HK-2 (cell line): ENCODE data around the gene RRAS2.
"Not testable (repeated sequence)": the region's sequence is repeated elsewhere in the genome, so short reads cannot be mapped to it uniquely, and the experiment has no call there.

Experiments used
- DNase-seq: peaks from one replicate; pipeline ENCODE4 v3.0.0-alpha.2; 2018; ENCODE audit not compliant: unreplicated experiment

Gene RRAS2

GRCh38 chr11:14371249-14371648 is 12.3 kb upstream of the RRAS2 start:
- no peak for DNase-seq

GRCh38 chr11:14370496-14370895 is 11.5 kb upstream of the RRAS2 start:
- DNase-seq = no peak

DNA sequence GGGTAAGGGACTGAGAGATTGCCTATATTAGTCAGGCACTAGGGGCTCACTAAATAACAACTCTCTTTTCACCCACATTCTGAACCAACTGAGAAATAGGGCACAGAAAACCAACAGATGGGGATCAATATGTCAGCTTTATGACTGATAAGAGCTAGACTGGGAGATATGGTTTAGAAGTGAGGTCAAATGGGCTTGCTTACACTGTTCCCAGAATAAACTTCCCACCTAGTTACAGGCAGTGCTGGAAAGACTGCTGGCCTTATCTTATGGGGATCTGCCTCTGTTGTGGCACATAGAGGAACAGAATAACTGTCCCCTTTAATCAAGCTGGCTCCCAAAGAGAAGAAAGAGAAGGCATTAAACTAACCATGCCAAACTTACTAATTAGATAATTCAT is 10.6 kb upstream of the RRAS2 start:
- no peak for DNase-seq

- no peak for DNase-seq
Observed at GRCh38 chr11:14366936-14367335, 8.0 kb upstream of the RRAS2 start.

DNA sequence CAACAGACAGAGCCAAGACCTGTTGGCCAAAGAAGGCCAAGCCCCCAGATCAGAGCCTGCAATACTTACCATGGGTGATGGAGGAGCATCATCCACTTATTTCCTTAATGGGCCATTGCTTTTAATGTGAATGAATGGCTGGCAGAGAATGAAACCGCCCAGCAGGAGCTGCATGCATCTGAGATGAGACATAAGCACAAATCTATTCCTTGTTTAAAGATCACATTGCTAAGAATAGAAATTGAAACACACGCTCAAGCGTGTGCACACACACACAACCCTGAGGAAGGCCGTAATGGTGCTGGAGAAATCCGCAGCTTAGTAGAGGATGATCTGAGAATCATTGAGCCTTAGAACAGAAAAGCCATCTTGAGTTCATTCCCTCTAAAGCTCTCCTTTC is 5.3 kb upstream of the RRAS2 start:
- DNase-seq = no peak

DNA sequence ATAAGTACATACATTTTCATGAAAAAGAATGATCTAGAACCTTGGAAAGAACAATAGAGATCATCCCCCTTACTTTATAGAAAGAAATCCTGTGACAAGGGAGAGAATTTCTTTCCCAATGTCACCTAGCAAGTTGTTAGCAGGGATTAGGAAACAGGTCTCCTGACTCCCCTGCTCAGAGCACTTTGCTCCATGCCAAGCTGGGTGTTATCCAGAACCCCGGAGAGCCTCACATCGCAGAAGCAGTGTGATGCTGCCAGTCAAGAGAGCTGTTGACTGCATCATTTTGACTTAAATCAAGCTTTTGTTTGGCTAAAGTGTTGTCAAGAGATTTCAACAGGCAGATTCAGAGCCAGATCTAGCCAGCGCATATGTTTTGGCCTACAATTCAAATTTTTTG is 3.6 kb upstream of the RRAS2 start:
- DNase-seq = no peak

- DNase-seq = no peak
Observed at GRCh38 chr11:14361951-14362350, 3.0 kb upstream of the RRAS2 start.

- DNase-seq = no peak
Observed at GRCh38 chr11:14360976-14361375, 2.0 kb upstream of the RRAS2 start.

GRCh38 chr11:14359501-14360031 is 583 bp upstream of the RRAS2 start:
- DNase-seq = no peak

DNA sequence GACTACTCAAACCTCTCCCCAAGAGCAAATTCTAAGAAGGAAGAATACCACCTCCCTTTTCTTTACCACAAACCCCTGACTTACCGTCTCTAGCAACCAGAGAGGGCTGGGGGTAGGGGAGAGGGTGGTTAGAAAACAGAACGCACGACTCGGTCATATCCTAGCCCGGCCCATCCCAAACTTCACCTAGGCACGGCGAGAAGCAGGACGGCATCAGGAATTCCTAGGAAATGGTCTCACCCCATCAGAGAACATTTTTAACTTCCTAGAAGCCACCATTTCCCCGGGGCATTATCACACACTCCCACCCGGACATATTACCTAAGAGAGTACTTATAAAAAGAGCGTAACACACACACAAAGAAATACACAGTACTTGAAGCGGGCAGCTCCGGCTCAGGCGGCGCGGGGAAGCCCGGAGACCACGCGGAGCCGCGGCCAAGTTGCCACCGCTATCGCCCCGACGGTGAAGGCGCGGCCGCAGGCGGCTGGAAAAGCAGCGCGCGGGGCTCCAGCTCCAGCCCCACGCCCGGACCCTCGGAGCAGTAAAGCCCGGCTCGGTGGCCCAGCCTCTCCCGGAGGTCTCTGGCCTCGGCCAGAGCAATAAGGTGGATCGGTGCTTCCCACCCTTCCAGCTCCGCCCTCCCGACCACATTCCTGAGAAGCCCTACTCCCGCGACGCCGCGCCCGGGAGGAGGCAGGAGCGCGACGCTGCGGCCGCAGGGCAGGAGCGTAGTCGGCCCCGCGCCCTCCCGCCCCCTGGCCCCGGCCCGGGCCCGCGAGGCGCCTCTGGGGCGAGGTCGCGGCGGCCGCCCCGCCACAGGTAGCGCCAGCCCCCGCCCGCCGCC is 878 bp downstream of the RRAS2 start:
- peak; percentile 64 for DNase-seq

DNA sequence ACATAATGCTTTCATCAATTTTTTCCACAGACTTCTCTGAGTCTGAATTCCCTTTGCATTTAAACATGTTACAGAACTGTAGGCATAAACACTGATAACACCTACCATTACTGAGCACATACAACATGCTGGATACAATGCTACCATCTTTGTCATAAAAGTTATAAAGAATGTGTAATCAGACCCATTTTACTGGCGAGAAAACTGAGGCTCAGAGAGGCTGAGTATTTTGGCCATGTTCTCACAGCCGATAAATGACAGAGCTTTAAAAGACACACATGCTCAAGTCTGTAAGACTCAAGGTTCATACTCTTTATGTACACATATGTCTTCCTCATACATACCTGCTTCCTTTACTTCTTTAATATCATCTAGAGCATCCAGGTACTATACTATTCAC is 2.6 kb downstream of the RRAS2 start:
- DNase-seq = no peak

- not testable (repeated sequence) for DNase-seq
Observed at GRCh38 chr11:14354604-14355003, 4.4 kb downstream of the RRAS2 start.

- DNase-seq = no peak
Observed at GRCh38 chr11:14350716-14351238, 8.2 kb downstream of the RRAS2 start.

GRCh38 chr11:14350215-14350614 is 8.8 kb downstream of the RRAS2 start:
- DNase-seq = no peak

DNA sequence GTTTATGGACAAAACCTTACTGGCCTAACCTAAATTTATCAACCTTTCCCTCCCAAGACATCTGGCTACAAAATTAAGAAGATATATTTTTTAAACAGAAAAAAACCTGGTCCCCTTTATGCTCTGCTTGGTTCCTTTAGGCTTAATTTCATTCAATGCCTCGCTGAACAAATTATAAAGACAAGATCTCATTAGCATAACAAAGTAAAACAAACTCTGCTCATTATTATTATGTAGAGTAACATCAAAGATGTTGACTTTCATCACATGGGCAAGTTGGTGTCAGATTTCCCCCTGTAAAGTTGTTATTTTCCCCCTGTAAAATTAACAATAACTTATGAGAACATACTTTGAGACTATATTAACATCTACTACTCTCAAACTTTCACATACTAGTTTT is 11.0 kb downstream of the RRAS2 start:
- no peak for DNase-seq

GRCh38 chr11:14347494-14347893 is 11.5 kb downstream of the RRAS2 start:
- DNase-seq = no peak

GRCh38 chr11:14346303-14346955 is 12.6 kb downstream of the RRAS2 start:
- DNase-seq = no peak

- DNase-seq = no peak
Observed at GRCh38 chr11:14345668-14346067, 13.3 kb downstream of the RRAS2 start.

GRCh38 chr11:14345016-14345415 is 14.0 kb downstream of the RRAS2 start:
- not testable (repeated sequence) for DNase-seq

- no peak for DNase-seq
Observed at GRCh38 chr11:14342906-14343305, 16.1 kb downstream of the RRAS2 start.

DNA sequence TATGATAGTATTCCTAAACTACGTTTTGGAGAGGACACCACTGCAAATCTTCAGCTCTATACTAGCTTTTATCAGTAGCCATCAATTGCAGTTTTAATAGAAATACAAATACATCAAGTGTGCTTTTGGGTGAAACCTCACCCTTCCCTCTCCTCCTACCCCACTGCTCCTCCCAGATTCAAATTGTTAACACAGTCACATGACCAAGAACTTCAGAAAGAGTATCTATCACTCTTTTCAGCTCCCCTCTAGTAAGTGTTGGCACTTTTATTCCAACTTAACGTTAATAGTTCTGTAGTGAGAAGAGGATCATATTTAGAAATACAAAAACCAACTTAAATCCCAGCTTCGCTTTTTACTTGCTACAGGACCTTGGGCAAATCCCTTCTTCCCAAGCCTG is 17.0 kb downstream of the RRAS2 start:
- DNase-seq = no peak

DNA sequence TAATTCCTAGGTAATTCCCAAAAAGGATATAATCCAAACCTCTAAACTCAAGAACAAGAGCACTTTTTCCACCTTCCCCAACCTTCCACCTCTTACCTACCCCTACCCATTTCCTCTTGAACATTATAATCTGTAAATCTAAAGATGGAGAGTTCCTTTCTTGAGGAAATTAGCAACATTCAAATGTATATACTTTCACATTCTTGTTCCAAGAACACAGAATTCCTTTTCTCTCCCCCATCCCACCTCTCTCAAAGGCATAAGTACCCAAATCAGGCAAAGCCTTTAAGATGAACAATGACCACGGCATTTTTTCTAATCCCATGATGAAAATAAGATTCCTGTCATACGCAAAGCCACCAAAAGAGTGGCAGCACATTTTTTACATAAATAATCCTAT is 18.3 kb downstream of the RRAS2 start:
- DNase-seq = no peak

GRCh38 chr11:14339356-14339755 is 19.6 kb downstream of the RRAS2 start:
- DNase-seq = no peak
